Mononuclear cell (primary cell): ENCODE results near the gene C20orf141. TPM values are rescaled to one million over a fixed set of nuclear protein-coding genes. Genes with fewer than 3 reads are reported as not detected.
"Not testable (repeated sequence)": the region's sequence is repeated elsewhere in the genome, so short reads cannot be mapped to it uniquely, and the experiment has no call there.

Source experiments
- H3K27me3 ChIP-seq: 2 replicates; pipeline ENCODE4 v1.6.0; 2011; ENCODE audit warnings: low read length, control low read depth; ENCODE audit not compliant: insufficient read depth
- H3K4me1 ChIP-seq: 2 replicates; pipeline ENCODE4 v1.5.1; 2011; ENCODE audit warnings: mild to moderate bottlenecking, low read length, control low read depth; ENCODE audit not compliant: insufficient read depth
- H3K4me3 ChIP-seq: 2 replicates; pipeline ENCODE4 v1.5.1; 2011; ENCODE audit warnings: mild to moderate bottlenecking, low read length, moderate library complexity
- H3K9me3 ChIP-seq: 2 replicates; pipeline ENCODE4 v1.5.1; 2011; ENCODE audit warnings: low read depth, mild to moderate bottlenecking, control low read depth, low read length
- total RNA-seq: library from RNA; depleted of rRNA; stranded (reverse); fragments of >200 nt; gene quantifications from one replicate; pipeline ENCODE4 v1.2.3, GENCODE V29; 2012

The C20orf141 gene, protein sequence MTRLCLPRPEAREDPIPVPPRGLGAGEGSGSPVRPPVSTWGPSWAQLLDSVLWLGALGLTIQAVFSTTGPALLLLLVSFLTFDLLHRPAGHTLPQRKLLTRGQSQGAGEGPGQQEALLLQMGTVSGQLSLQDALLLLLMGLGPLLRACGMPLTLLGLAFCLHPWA
- total RNA-seq = not detected

- H3K27me3 ChIP-seq = peaks cover 7% of the 10 kb centered on the region
- no peaks in the 10 kb centered on the region for H3K4me1 ChIP-seq
- H3K4me3 ChIP-seq = no peak within 1 kb of the TSS
- H3K9me3 ChIP-seq = no peaks in the 10 kb centered on the region
These were observed at the start of gene C20orf141 for GRCh38 chr20:2814587-2815051. C20orf141 (plus strand) TSS chr20:2814987; CDS start chr20:2815185, 198 bp downstream.

- peaks cover 3% of the 10 kb centered on the region for H3K27me3 ChIP-seq
- no peak overlapping the region for H3K4me3 ChIP-seq
- no peaks in the 10 kb centered on the region for H3K9me3 ChIP-seq
- H3K4me1 ChIP-seq = peaks cover 5% of the 10 kb centered on the region
These were observed 46.8 kb upstream of the C20orf141 start for GRCh38 chr20:2767768-2768631.

GRCh38 chr20:2768632-2769015 lies 46.2 kb upstream of the C20orf141 start:
- no peaks in the 10 kb centered on the region for H3K27me3 ChIP-seq
- H3K4me3 ChIP-seq = no peak overlapping the region
- H3K4me1 ChIP-seq = peaks cover 5% of the 10 kb centered on the region
- no peaks in the 10 kb centered on the region for H3K9me3 ChIP-seq

- H3K4me3 ChIP-seq, H3K27me3 ChIP-seq, H3K9me3 ChIP-seq, H3K4me1 ChIP-seq: not testable (repeated sequence)
These were observed 44.7 kb upstream of the C20orf141 start for GRCh38 chr20:2770091-2770490.

- Histone ChIP-seq H3K4me1 (peaks cover 5% of the 10 kb centered on the region), H3K27me3 (no peaks in the 10 kb centered on the region), H3K9me3 (no peaks in the 10 kb centered on the region), H3K4me3 (no peak overlapping the region)
These were observed 43.1 kb upstream of the C20orf141 start for GRCh38 chr20:2771631-2772080.

DNA sequence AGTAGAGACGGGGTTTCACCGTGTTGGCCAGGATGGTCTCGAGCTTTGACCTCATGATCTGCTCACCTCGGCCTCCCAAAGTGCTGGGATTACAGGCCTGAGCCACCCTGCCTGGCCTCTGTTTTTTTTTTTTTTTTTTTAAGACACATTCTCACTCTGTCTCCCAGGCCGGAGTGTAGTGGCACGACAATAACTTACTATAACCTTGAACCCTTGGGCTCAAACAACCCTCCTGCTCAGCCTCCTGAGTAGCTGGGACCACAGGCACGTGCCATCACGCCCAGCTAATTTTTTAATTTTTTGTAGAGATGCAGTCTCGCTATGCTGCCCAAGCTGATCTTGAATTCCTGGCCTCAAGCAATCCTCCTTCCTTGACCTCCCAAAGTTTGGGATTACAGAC lies 41.0 kb upstream of the C20orf141 start:
- Histone ChIP-seq H3K4me3 (no peak overlapping the region), H3K4me1 (peaks cover 5% of the 10 kb centered on the region), H3K27me3 (no peaks in the 10 kb centered on the region), H3K9me3 (no peaks in the 10 kb centered on the region)

DNA sequence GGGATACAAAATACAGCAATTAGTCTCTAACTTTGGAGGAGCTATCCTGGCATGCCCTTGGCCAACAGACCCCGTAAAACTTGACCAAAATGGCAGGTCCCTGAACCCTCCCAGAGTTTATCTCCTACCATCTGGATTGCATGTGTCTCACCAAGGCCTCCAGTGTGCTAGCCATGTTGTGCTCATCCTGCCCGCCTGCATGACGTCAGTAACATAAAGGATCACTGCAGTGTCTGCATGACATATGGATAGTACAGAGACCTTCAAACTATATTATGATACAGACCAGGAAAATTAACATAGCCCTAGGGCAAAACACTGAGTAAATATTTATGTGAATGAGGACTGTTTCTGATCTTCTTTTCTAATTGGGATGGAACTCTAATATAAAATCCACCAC lies 39.6 kb upstream of the C20orf141 start:
- Histone ChIP-seq H3K27me3 (no peaks in the 10 kb centered on the region), H3K4me1 (peaks cover 5% of the 10 kb centered on the region), H3K4me3 (no peak overlapping the region), H3K9me3 (no peaks in the 10 kb centered on the region)

GRCh38 chr20:2778602-2779321 lies 36.0 kb upstream of the C20orf141 start:
- no peaks in the 10 kb centered on the region for H3K9me3 ChIP-seq
- H3K27me3 ChIP-seq = peaks cover 5% of the 10 kb centered on the region
- no peaks in the 10 kb centered on the region for H3K4me1 ChIP-seq
- no peak overlapping the region for H3K4me3 ChIP-seq

- Histone ChIP-seq H3K4me1 (no peaks in the 10 kb centered on the region), H3K4me3 (no peak overlapping the region), H3K9me3 (no peaks in the 10 kb centered on the region), H3K27me3 (peaks cover 5% of the 10 kb centered on the region)
These were observed 33.8 kb upstream of the C20orf141 start for GRCh38 chr20:2780948-2781347.

DNA sequence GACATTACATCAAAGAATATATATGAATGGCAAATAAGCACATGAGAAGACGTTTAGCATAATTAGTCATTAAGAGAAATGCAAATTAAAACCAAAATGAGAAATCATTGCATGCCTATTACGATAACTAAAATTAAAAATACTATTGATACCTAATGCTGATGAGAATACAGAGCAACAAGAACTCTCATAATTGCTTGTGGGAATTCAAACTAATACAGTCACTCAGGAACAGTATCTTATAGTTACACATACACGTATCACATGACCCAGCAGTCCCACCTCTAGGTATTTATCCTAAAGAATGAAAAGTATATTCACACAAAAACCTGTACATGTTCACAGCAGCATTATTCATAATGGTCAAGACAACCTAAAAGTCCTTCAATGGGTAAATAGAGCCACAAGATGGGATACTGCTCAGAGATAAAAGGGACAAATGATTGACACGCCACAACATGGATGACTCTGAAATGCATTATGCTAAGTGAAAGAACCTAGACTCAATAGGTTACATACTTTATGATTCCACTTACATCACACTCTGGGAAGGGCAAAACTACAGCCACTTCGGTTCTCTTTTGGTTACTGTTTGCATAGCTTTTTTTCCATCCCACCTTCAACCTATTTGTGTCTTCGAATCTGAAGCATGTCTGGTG lies 30.8 kb upstream of the C20orf141 start:
- H3K27me3 ChIP-seq = peaks cover 5% of the 10 kb centered on the region
- no peak overlapping the region for H3K4me3 ChIP-seq
- H3K4me1 ChIP-seq = no peaks in the 10 kb centered on the region
- H3K9me3 ChIP-seq = no peaks in the 10 kb centered on the region

- no peak overlapping the region for H3K4me3 ChIP-seq
- no peaks in the 10 kb centered on the region for H3K27me3 ChIP-seq
- no peaks in the 10 kb centered on the region for H3K4me1 ChIP-seq
- H3K9me3 ChIP-seq = no peaks in the 10 kb centered on the region
These were observed 21.3 kb upstream of the C20orf141 start for GRCh38 chr20:2793471-2793870.

DNA sequence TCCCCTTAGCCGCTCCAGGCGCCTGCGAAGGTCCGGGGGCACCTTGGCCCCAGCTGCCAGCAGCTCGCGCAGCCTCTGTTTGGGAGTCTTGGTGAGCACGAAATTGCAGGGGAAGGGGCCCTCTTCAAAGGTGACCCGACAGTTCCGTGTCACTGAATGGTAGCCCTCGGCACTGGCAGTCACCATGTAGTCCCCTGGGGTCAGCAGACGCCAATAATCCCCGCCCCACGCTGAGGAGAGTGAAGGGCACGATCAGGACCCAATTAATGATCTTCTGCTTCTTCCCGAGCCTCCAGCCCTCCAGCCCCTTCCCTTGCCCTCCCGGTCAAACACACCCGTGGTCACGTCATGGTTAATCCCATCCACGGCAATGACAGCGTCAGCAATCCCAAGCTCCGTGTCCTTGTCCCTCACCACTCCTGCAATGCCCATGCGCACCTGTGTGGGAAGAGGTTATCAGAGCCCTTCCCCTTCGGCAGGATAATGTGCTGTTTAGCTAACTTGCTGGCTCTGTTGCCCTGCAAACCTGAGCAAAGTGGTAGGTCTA lies 20.5 kb upstream of the C20orf141 start:
- Histone ChIP-seq H3K9me3 (no peaks in the 10 kb centered on the region), H3K4me3 (no peak overlapping the region), H3K27me3 (peaks cover 3% of the 10 kb centered on the region), H3K4me1 (peaks cover 3% of the 10 kb centered on the region)

GRCh38 chr20:2794866-2795447 lies 19.8 kb upstream of the C20orf141 start:
- H3K27me3 ChIP-seq = peaks cover 9% of the 10 kb centered on the region
- H3K4me1 ChIP-seq = peaks cover 10% of the 10 kb centered on the region
- no peak overlapping the region for H3K4me3 ChIP-seq
- no peaks in the 10 kb centered on the region for H3K9me3 ChIP-seq

GRCh38 chr20:2795451-2795850 lies 19.3 kb upstream of the C20orf141 start:
- no peaks in the 10 kb centered on the region for H3K9me3 ChIP-seq
- peaks cover 13% of the 10 kb centered on the region for H3K4me1 ChIP-seq
- peaks cover 12% of the 10 kb centered on the region for H3K27me3 ChIP-seq
- no peak overlapping the region for H3K4me3 ChIP-seq
